ENCODE data around the gene DNA2. TPM values are rescaled to one million over a fixed set of nuclear protein-coding genes. Genes with fewer than 3 reads are reported as not detected.

DNA2 gene
- total and polyA plus RNA-seq, 2 experiments from 2014 or later = 2.4 to 9.3 TPM

GRCh38 chr10:68434657-68435056, 37.1 kb downstream of the DNA2 start:
- Histone ChIP-seq H3K36me3 (replicated peaks; ENCODE audit: insufficient read depth, low read depth) (no peaks in the 10 kb centered on the region), H3K9me2 (replicated peaks; ENCODE audit: insufficient read depth) (no peaks in the 10 kb centered on the region), H2AFZ (no peak overlapping the region), H3K79me2 (no peaks in the 10 kb centered on the region), H3K27me3 (no peaks in the 10 kb centered on the region), H3K4me2 (no peak overlapping the region), H4K20me1 (ENCODE audit: insufficient read depth, poor library complexity, severe bottlenecking) (no peaks in the 10 kb centered on the region), H3K4me3 (no peak overlapping the region), H3K4me1 (ENCODE audit: insufficient read depth) (no peaks in the 10 kb centered on the region), H3K27ac (no peak overlapping the region), H3K9me3 (ENCODE audit: low read depth) (no peaks in the 10 kb centered on the region)
- no peak for TF ChIP-seq EZH2 (IDR thresholded peaks at IDR 0.05; ENCODE audit: borderline replicate concordance)
- no peak for DNase-seq (ENCODE audit: low spot score)
- 93% methylated on average over 4 of the region's 4 CpGs for WGBS (ENCODE audit: low lambda C conversion rate, missing lambda C conversion rate)

GRCh38 chr10:68428396-68429104, 43.2 kb downstream of the DNA2 start:
- Histone ChIP-seq H3K27me3 (no peaks in the 10 kb centered on the region), H3K4me2 (no peak overlapping the region), H3K9me2 (replicated peaks; ENCODE audit: insufficient read depth) (no peaks in the 10 kb centered on the region), H2AFZ (no peak overlapping the region), H3K9me3 (ENCODE audit: low read depth) (no peaks in the 10 kb centered on the region), H4K20me1 (ENCODE audit: insufficient read depth, poor library complexity, severe bottlenecking) (no peaks in the 10 kb centered on the region), H3K4me3 (no peak overlapping the region), H3K27ac (no peak overlapping the region), H3K36me3 (replicated peaks; ENCODE audit: insufficient read depth, low read depth) (no peaks in the 10 kb centered on the region), H3K79me2 (no peaks in the 10 kb centered on the region), H3K4me1 (ENCODE audit: insufficient read depth) (no peaks in the 10 kb centered on the region)
- WGBS (ENCODE audit: low lambda C conversion rate, missing lambda C conversion rate) = 96% methylated on average over 5 of the region's 5 CpGs
- TF ChIP-seq EZH2 (IDR thresholded peaks at IDR 0.05; ENCODE audit: borderline replicate concordance) (no peak), EZH2phosphoT487 (IDR thresholded peaks at IDR 0.05; ENCODE audit: low read depth, severe bottlenecking, unreplicated experiment) (no peak), CTCF (IDR thresholded peaks at IDR 0.05; ENCODE audit: poor library complexity) (no peak)
- DNase-seq (ENCODE audit: low spot score) = no peak

- no peaks in the 10 kb centered on the region for H3K79me2 ChIP-seq
Observed at GRCh38 chr10:68424454-68425014, 47.2 kb downstream of the DNA2 start.

More at GRCh38 chr10:68424454-68425014, 47.2 kb downstream of the DNA2 start:
- no peaks in the 10 kb centered on the region for H3K36me3 ChIP-seq (replicated peaks; ENCODE audit: insufficient read depth, low read depth)
- no peaks in the 10 kb centered on the region for H3K27me3 ChIP-seq
- no peaks in the 10 kb centered on the region for H4K20me1 ChIP-seq (ENCODE audit: insufficient read depth, poor library complexity, severe bottlenecking)
- 92% methylated on average over 20 of the region's 20 CpGs for WGBS (ENCODE audit: low lambda C conversion rate, missing lambda C conversion rate)
- H3K4me1 ChIP-seq (ENCODE audit: insufficient read depth) = no peaks in the 10 kb centered on the region
- H3K27ac ChIP-seq = no peak overlapping the region
- H3K9me3 ChIP-seq (ENCODE audit: low read depth) = no peaks in the 10 kb centered on the region
- no peak for DNase-seq (ENCODE audit: low spot score)
- H3K4me3 ChIP-seq = no peak overlapping the region
- no peak overlapping the region for H3K4me2 ChIP-seq
- H3K9me2 ChIP-seq (replicated peaks; ENCODE audit: insufficient read depth) = no peaks in the 10 kb centered on the region
- no peak overlapping the region for H2AFZ ChIP-seq
- TF ChIP-seq CTCF (IDR thresholded peaks at IDR 0.05; ENCODE audit: poor library complexity) = no peak
- TF ChIP-seq EZH2 (IDR thresholded peaks at IDR 0.05; ENCODE audit: borderline replicate concordance) = no peak
- no peak for TF ChIP-seq EZH2phosphoT487 (IDR thresholded peaks at IDR 0.05; ENCODE audit: low read depth, severe bottlenecking, unreplicated experiment)

Measured in hepatocyte (in vitro differentiated cells).